HFF-Myc (cell line): ENCODE data around the gene GABBR1.

Experiments
- DNase-seq: peaks from one replicate; pipeline ENCODE4 v3.0.0-alpha.2; 2011; ENCODE audit warnings: low read depth; ENCODE audit errors: extremely low read depth
- H3K4me3 ChIP-seq: replicated peaks from 2 replicates; pipeline ENCODE4 v1.5.1; 2011; ENCODE audit warnings: low read depth, mild to moderate bottlenecking, control low read depth, low read length
- TF ChIP-seq, protein P1 (sequence below): IDR thresholded peaks from 2 replicates; pipeline ENCODE4 v1.5.1; 2012; ENCODE audit warnings: mild to moderate bottlenecking, low read depth, low read length, control low read depth; ENCODE audit errors: missing control alignments

GABBR1 gene

DNA sequence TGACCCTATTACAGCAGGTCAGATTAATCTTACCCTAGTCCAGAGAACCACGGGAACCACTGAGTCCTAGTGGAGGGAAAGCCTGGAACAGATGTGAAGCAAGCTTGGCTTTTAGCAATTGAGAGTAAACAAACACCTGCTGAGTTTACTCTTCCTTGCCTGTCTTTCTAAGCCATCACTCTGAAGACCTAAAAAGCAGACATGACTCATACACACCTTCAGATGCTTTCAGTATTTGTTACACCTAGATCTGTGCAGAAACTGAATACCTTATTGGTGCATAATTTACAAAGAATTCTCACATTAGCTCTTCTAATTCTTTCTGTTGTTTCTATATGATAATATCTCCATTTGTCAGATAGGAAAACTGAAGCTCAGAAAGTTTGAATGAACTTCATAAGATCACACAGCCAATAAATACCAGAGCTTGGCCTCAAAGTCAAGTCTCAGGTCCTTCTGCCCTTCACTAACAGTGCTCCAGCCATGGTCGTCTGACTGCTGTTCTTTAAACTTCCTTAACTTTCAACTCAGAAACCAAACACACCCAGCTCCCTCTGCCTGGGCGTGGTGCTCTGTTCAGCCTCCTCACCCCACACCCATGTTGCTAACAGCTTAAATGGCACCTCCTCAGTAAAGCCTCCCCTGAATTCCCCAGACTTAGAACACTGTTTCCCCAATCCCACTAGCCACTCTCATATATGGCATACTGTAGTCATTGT is 8.6 kb upstream of the GABBR1 start:
- TF ChIP-seq, protein P1, sequence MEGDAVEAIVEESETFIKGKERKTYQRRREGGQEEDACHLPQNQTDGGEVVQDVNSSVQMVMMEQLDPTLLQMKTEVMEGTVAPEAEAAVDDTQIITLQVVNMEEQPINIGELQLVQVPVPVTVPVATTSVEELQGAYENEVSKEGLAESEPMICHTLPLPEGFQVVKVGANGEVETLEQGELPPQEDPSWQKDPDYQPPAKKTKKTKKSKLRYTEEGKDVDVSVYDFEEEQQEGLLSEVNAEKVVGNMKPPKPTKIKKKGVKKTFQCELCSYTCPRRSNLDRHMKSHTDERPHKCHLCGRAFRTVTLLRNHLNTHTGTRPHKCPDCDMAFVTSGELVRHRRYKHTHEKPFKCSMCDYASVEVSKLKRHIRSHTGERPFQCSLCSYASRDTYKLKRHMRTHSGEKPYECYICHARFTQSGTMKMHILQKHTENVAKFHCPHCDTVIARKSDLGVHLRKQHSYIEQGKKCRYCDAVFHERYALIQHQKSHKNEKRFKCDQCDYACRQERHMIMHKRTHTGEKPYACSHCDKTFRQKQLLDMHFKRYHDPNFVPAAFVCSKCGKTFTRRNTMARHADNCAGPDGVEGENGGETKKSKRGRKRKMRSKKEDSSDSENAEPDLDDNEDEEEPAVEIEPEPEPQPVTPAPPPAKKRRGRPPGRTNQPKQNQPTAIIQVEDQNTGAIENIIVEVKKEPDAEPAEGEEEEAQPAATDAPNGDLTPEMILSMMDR = no peak
- DNase-seq = no peak
- no peak overlapping the region for H3K4me3 ChIP-seq

DNA sequence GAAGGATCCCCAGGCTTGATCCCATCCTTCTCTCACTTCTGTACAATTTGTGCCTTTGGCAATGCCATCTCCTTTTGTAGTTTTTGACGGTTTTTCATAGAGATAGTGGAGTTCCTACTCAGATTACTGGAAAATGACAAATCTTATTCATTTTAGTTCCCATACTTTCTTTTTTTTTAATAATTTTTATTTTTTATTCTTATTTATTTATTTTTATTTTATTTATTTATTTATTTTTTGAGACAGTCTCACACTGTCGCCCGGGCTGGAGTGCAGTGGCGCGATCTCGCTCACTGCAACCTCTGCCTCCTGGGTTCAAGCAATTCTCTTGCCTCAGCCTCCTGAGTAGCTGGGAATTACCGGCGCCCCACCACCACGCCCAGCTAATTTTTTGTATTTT is 4.3 kb upstream of the GABBR1 start:
- no peak for DNase-seq
- no peak overlapping the region for H3K4me3 ChIP-seq
- TF ChIP-seq, protein P1 = no peak

DNA sequence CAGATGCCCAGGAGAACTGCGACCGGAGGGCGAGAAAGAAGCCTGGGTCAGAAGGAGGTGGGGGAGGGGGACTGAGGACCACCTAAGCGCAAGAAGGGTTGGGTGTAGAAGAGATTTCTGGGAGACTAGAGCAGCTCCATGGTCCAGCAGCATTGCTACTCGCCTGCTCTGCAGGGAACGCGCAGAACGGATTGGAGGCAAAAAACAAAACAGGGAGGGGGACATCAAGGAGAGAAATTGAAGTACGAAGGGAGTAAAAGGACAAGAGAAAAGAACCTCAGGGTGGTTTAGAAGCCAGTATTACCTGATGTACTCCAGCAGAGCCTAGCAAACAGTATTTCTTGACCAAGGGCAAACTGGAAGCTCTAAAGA is 537 bp upstream of the GABBR1 start:
- DNase-seq = no peak
- peak overlapping the region; percentile 61 for H3K4me3 ChIP-seq
- TF ChIP-seq, protein P1 = no peak

DNA sequence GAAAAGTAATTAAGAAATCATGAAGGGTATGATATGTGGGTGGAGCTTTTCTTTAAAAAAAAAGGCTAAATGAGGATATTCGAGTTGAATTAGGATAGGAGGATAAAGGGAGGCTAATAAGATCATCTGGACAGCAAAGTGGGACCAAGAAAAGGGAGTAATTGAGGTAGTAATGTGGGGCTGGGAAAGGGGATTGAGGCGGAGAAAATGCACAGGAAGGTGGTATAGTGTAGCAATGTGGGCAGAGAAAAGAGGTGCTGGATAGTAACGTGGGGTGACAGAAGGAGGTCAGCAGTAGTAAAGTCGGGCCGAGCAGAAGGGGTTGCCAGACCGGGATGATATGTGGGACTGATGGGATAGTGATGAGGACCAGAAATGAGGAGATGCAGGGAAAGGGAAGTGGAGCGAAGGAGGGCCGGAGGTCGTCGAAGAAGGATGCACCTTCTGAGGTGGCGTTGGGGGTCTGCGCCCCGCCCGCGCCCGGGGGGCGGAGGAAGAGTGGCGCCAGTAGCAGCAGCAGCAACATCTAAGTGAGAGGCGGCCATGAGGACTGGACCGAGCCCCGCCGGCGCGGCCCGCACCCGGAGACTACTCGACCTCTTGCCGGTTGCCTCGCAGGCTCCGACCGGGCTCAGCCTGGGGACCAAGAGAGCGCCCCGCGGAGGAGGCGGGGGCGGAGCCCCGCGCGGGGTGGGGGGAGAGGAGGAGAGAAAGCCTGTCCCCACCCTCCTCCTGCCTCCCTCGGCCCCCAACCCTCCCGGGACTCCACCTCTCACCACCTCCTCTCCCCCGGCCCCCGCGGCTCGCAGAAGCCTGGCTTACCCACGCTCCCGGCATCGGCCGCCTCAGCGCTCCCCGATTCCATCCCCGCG is 887 bp downstream of the GABBR1 start:
- H3K4me3 ChIP-seq = peak overlapping the region; percentile 61
- no peak for DNase-seq
- TF ChIP-seq, protein P1 = no peak

- H3K4me3 ChIP-seq = peak overlapping the region; percentile 61
- no peak for DNase-seq
- TF ChIP-seq, protein P1 = no peak
Observed at GRCh38 chr6:29631209-29631810, 1.7 kb downstream of the GABBR1 start.

DNA sequence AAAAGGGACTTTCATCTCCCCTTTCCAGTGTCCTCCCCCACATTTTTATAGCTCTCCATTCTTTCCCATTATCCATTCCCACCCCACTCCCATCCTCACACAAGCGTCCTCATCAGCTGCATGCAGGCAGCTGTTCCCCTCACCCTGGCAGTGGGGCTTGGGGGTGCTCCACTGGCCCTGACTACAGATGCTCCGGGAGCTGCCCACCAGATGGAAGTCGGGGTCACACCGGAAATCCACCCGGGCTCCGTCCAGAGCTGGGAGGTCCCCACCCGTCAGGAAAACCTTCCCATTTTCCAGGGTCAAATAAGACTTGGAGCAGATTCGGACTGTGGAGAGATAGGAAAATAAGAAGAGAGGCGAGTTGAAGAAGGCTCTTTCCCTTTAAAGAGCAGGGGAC is 2.7 kb downstream of the GABBR1 start:
- H3K4me3 ChIP-seq = no peak overlapping the region; the same call in 1 of the 2 replicates
- TF ChIP-seq, protein P1 = no peak
- DNase-seq = no peak
